ENCODE data around the gene SESN3.
"Not testable (repeated sequence)": the region's sequence is repeated elsewhere in the genome, so short reads cannot be mapped to it uniquely, and the experiment has no call there.

SESN3 gene

DNA sequence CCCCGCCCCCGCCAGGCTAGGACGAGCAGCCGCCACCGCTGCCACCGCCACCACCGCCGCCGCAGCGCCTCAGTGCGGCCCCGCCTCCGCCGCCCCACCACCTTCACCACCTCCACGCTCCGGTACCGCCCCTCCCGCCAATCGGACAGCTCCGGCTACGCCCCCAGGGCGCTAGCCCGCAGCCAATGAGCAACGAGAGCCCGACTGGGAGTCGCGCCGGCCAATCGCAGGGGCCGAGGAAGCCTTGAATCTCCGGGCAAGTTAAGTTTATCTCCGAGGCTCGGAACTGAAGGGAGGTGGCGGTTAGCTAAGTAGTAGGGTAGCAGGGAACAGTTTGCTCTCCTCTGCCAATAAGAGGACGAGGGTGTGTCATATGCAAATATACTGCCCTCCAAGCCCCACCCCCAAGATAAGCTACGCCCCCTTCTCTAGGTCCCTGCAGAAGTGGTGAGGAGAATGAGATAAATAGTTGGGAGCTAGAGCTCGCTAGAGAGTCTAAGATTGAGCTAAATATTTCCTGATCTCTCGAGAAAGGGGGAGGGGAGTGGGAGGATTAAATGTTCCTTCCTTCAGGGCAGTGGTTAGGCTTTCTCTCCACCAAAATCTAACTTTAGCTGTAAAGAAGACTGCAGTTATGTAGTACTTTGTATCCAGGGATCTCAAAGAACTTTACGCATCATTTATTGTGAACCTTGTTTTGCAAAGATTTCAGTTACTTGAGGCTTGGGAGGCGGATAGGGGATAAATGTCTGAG lies at the start of gene SESN3:
SESN3 (minus strand) TSS at position 76 of the 754 bp plus-strand sequence. CDS start 342 bp downstream, outside the sequence.
- peak; percentile 95 for DNase-seq (ENCODE audit: low read depth in 2 of 2)

- DNase-seq (ENCODE audit: low read depth in 2 of 2): no peak
These were observed 49.2 kb upstream of the SESN3 start for GRCh38 chr11:95279921-95280868.

DNA sequence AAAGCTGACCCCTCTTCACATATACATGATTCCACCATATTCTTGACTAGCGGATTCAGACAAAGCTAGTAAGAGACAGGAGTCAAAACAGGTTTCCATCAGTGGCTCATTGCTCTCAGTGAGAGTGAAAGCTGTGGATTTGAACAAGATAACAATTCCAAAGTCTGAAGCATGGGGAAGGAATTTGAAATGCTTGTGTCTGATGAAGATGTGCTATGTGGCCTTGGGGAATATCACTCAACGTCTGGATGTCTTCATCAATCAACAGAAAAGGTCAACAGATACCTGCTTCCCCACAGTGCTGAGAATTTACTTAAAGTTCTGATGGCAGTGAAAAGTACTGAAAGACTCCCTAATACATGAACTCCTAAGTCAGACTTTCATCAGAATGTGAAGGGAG lies 46.9 kb upstream of the SESN3 start:
- no peak for DNase-seq (ENCODE audit: low read depth in 2 of 2)

DNA sequence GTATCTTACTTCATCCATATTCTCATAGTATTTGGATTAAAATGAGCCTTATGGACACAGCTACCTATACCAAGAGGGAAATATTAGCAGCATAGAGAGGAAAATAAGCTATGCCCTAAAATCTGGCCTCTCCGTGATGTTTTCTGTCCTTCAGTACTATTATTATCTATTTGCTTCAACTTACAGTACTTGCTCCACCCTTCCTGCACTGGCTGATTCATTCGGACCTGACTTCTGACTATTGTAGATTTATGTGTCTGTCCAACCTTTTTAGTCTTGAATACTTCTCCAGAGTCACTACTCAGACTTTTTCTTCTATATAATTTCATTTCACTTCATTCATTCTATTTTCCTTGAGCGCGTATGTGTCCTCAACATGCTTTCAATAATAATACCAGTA lies 45.1 kb upstream of the SESN3 start:
- DNase-seq (ENCODE audit: low read depth in 2 of 2): no peak

DNA sequence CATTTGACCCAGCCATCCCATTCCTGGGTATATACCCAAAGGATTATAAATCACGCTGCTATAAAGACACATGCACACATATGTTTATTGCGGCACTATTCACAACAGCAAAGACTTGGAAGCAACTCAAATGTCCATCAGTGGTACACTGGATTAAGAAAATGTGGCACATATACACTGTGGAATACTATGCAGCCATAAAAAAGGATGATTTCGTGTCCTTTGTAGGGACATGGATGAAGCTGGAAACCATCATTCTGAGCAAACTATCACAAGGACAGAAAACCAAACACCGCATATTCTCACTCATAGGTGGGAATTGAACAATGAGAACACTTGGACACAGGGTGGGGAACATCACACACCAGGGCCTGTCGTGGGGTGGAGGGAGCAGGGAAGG lies 42.6 kb upstream of the SESN3 start:
- not testable (repeated sequence) for DNase-seq (ENCODE audit: low read depth in 2 of 2)

- DNase-seq (ENCODE audit: low read depth in 2 of 2): no peak
These were observed 38.2 kb upstream of the SESN3 start for GRCh38 chr11:95269036-95269819.

DNA sequence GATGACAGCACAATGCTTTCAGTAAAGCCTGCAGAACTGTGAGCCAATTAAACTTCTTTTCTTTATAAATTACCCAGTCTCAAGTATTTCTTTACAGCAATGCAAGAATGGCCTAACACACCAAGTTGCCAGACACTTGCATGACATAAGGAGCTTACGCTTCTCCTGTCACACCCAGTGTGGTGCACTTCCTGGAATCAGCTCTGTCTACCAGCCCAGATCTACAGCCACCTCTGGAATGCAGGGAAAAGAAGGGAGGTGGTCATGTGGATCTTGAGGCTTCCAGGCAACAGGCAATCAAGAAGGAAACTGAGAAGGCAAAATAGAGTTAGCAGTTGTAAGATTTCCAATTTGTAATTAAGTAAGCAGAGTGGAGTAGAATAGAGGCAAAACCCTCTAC lies 37.4 kb upstream of the SESN3 start:
- DNase-seq (ENCODE audit: low read depth in 2 of 2): no peak

- DNase-seq (ENCODE audit: low read depth in 2 of 2): no peak
These were observed 36.7 kb upstream of the SESN3 start for GRCh38 chr11:95267601-95268213.

DNA sequence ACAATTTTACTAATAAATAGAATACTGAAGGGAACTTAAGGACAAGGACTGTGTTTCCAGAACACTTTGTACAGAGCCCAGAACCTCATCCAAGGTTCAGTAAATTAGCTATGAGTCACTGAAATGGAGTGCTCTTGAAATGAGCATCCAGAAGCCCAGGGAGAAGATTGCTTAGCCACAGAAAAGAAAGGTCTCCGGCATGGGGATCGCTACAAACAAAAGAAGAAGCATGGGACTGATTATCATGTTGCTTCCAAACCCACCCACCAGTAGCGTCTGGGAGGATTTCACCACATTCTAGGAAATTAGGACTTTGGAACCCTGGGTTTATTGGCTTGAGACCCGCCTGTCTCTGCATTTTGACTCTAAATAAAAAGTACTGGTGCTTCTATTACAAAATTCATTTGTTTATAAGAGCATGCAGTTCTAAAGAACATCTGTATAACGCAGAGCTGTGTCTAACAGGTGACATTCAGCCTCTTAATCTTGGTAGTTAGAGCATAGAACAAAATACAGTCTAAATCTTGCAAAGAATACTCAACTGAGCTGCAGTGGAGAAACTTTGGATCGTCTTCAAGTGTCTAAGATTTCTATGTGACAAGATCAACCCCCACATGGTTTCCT lies 35.9 kb upstream of the SESN3 start:
- DNase-seq (ENCODE audit: low read depth in 2 of 2): no peak

- DNase-seq (ENCODE audit: low read depth in 2 of 2): no peak
These were observed 33.9 kb upstream of the SESN3 start for GRCh38 chr11:95264881-95265280.

DNA sequence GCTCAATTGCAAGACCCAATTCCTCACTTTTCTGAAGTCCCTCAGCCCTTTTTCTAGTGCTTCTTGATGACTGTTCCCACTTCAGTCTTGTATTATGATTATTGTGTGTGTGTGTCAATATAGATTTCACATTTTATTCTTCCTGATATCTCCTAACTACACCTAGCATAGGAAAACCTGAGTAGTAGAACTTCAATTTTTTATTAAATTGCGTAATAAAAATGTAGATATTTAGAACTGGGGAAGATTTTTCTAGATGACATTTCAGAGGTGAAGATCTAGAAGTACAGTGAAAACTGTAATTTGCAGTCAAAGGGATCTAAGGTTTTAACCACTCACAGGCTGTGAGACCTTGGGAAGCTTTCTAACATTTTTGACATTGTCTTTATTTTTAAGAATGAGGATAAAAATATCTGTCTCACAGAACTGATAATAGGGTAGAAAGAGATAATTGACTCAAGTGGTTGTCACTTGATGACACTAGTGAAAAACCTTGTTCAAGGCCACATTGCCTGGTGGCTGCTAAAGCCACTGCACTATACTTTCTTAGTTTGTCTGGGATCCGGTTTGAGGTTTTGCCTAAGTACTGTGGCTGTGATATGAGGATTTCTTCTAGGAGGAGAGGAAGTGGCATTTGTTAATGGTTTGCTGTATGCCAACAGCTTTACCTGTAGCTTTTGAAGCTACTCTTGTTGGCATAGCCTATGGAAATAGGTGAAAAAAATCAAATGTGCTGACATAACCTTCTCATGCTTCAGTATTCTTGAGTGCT lies 32.2 kb upstream of the SESN3 start:
- DNase-seq (ENCODE audit: low read depth in 2 of 2): no peak

DNA sequence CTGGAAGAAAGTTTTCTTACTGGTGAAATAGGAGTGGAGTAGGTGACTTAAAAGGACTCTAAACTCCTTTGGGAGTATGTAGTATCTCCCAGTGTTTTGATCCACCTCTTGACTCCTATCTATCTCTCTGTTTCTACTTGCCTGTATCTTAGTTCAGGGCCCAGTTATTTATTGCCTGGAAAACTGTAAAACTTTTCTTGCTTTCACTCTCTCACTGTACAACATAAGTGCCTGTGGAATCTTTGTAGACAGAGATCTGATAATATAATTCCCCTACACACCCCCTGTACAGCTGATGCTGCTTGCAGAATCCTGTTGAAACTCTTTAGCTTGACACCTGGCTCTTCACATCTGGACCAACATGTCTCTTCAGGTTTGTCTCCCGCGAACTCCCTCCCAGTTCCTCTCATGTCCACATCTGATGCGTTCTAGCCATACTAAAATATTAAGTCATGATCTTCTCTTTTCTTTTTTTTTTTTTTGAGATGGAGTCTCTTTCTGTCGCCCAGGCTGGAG lies 26.5 kb upstream of the SESN3 start:
- DNase-seq (ENCODE audit: low read depth in 2 of 2): no peak

DNA sequence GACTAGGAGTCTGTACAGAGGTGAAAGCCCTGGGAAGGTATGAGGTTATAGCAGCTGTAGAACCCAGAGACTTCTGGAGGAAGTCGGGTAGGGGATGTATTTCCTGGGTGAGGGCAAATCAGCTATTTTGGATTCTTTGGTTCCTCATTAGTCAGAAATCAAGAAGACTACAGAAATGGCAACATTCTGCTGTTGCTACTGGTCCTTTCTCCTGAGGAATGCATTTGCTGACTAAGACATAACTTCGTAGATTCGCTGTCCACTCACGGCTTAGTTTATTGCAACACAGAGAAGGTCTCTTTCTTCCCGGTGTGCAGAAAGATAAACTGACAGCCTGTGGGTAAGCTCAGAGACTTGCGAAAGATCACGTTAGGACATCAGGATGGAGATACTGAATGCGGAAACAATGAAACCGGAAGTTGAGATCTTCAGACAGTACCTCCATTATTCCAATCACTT lies 25.3 kb upstream of the SESN3 start:
- no peak for DNase-seq (ENCODE audit: low read depth in 2 of 2)

- DNase-seq (ENCODE audit: low read depth in 2 of 2): no peak
These were observed 24.5 kb upstream of the SESN3 start for GRCh38 chr11:95255251-95256145.

DNA sequence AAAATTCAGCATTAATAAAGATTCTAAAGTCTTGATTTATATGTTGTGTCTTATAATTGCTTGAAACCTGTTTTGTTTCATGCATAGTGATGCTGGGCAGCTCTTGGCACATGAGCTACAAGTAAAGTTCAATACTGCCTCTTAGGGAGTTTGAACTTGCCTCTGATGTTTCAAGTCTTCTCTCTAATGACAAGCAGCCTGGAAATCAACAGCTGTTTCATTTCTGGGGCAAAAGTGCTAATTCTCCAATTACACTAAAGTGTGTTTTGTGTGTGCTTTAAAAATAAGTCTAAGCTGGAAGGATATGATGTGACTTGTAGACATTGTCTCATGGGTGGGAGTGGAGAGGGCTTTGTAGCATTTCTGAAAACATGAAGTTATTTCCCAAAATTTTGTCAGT lies 23.7 kb upstream of the SESN3 start:
- DNase-seq (ENCODE audit: low read depth in 2 of 2): no peak

DNA sequence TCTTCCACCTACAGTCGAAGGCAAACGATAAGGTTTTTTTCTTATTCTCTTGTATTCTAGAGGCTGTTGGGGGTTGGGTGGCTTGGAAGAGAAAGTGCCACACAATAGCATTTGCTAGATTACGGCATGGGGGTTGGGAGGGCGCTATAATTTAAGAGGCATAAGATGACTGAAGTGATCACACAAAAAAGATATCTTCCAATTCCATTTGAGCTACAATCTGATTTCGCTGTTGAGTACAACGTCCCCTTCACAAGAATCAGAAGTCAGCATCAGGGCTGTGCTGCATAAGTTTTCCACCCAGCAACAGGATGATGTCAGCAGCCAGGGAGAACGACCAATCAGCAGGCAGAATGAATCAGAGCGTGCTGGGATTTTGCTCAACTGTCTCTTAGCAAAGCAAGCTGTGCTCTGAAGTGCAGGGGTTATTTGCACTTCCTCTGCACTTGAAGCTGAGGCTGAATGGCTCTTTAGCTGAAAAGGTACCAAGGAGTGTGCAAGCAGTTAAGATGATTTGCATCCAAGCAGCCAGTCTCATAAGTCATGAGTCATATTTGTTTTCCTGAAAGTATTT lies 23.2 kb upstream of the SESN3 start:
- DNase-seq (ENCODE audit: low read depth in 2 of 2): peak; percentile 46 to 71

GRCh38 chr11:95253141-95253540 lies 22.1 kb upstream of the SESN3 start:
- no peak for DNase-seq (ENCODE audit: low read depth in 2 of 2)

GRCh38 chr11:95252586-95252985 lies 21.6 kb upstream of the SESN3 start:
- DNase-seq (ENCODE audit: low read depth in 2 of 2): no peak

DNA sequence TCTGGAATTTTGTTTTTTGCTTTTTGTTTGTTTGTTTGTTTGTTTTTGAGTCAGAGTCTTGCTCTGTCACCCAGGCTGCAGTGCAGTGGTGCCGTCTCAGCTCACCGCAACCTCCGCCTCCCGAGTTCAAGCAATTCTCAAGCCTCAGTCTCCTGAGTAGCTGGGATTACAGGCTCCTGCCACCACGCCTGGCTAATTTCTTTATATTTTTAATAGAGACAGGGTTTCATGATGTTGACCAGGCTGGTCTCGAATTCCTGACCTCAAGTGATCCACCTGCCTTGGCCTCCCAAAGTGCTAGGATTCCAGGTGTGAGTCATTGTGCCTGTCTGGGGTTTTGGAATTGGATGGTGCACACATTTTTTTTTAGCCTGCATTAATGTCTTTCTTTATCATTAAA lies 20.9 kb upstream of the SESN3 start:
- not testable (repeated sequence) for DNase-seq (ENCODE audit: low read depth in 2 of 2)

Measured in stimulated activated CD4-positive, alpha-beta T cell treated with anti-CD3 and anti-CD28 coated beads, Interleukin-1b, Interleukin-23, amount 100 ng/mL, for 4 hours (primary cell).